Fibroblast of skin of left quadriceps (primary cell): ENCODE results near the gene SLC2A10.

Experiments
- DNase-seq, 2 experiments: peaks; one replicate each; pipeline ENCODE4 v3.0.0-alpha.2; 2013; ENCODE audit warnings: low read depth in 2 of 2

SLC2A10 gene

DNA sequence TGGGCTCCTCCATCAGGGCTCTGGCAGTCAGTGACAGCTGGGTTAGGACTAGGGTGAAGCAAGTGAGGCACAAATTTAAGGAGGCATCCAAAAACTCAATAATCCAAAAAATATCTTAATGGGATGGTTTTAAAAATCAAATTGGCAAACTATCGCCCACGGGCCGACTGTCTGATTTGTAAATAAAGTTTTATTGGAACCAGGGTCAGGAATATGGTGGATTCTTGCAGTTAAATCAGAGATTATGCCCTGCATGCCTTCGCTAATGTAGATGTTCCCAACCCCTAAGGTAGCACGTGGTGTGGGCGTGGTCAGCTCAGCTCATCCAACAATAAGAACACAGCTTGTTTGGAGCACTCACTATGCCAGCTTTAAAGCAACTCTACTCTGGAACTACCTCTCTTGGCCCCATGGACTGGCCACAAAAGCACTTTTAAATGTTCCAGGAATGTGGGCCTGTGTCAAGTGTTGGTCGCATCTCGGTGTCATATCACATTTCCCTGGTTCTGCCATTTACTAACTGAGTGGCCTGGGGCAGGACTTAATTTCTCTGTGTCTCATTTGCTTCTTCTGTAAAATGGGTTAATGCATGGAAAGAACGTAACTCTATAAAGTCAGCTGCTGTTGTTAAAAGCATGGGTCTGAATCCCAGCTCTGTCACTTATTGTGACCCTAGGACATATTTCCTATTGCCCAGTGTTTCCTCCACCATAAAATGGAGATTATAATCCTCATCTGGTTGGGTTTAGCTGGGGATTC is 27.2 kb upstream of the SLC2A10 start:
- DNase-seq = no peak

- no peak for DNase-seq
These were observed 26.3 kb upstream of the SLC2A10 start for GRCh38 chr20:46683011-46683667.

DNA sequence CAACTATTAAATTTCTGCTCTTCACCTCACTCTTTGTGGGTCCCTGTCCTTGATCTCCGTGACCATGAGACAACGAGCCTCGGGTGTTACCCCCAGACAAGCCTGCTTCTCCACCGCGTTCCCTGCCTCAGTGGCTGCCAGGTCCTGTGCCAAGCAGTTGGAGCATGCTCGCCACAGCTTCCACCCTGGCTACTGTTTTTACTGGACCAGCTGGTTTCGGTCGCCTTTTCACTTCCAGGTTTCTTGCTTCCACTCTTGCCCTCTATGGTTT is 25.8 kb upstream of the SLC2A10 start:
- DNase-seq = no peak

- peak in 1 of 2 experiments; percentile 53 for DNase-seq
These were observed 25.3 kb upstream of the SLC2A10 start for GRCh38 chr20:46683939-46684750.

DNA sequence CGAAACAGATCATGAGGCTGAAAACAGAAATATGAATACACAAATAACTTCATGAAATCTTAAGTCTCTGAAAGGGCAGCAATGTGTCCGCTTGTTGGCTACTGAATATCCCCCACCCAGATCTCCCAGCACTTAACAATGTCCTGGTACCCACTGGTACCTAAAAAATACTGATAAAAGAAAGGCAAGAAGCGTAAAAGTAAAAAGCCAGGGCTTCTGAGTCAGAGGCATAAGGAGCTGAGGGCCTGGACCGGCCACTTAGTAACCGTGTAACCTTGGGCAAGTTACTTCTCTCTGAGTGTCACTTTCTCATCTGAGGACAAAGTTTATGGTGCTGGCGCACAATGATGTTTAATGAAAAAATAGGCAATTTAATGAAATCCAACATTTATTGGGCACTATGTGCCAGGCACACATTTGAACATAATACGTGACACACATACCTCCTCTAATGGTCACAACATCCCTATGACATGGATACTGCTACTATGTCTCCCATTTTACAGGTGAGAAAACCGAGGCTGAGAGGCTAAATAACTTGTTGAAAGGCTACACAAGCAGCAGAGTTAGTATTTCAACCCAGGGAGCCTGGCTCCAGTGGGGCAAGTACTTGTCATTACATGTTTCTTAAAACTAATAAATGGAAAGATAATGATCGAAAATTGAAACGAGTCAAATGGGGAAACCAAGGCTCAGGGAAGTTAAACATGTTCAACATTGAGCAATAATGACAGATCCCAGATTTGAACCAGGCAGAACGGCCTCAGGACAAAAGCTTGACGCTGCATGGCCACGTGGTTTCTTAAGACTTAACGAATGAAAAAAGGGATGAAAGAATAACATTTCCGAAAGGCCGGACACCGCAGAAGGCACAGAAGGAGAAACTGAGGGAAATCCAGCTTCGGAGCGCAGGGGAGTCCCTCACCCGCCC is 21.0 kb upstream of the SLC2A10 start:
- no peak for DNase-seq

- DNase-seq = peak; percentile 100
These were observed 20.2 kb upstream of the SLC2A10 start, which contains the start of gene TP53RK for GRCh38 chr20:46689082-46689753. Gene TP53RK (minus strand): TSS chr20:46689444. CDS start chr20:46689414, 30 bp downstream.

DNA sequence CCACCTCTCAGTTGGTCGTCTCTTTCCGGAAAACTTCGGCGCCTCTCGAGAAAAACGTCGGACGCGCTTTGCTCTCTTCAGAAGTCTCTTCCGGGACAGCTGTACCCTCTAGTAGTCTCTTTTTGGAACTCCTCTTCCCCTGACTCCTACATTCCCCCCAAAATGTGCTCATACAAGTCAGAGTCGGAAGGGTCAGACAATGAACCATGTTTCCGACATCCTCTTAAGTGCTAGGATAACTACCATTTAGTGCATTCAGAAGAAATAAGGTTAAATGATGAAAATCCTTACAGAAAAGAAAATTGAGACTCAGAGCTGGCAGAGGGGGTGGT is 19.7 kb upstream of the SLC2A10 start:
- DNase-seq = no peak

DNA sequence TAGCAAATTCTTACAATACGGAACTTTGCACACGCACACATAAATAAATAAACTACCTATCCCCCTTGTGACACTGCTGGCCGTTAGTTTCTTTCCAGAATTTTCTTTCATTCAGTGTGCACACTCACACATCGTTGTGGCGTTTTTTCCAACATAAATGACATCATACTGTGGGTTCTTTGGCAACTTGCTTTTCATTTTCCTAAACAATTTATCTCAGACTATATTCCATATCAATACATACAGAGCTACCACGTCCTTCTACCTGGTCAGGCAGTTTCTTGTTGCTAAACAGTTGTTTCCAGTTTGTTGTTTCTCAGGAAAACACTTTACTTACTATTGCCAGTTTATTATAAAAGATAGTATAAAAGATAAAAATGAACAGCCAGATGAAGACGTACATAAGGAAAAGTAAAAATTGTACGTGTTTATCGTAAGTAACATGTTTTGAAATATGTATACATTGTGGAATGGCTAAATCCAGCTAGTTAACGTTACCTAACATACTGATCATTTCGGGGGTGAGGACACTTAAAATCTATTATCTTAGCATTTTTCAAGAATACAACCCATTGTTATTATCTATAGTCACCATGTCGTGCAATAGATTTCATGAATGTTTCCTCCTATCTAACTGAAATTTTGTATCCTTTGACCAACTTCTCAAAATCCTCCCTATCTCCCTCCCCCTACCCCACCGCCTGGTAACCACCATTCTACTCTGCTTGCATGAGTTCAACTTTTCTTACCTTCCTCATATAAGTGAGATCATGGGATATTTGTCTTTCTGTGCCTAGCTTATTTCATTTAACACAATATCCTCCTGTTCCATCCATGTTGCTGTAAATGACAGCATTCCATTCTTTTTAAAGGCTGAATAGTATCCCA is 19.0 kb upstream of the SLC2A10 start:
- DNase-seq = no peak

DNA sequence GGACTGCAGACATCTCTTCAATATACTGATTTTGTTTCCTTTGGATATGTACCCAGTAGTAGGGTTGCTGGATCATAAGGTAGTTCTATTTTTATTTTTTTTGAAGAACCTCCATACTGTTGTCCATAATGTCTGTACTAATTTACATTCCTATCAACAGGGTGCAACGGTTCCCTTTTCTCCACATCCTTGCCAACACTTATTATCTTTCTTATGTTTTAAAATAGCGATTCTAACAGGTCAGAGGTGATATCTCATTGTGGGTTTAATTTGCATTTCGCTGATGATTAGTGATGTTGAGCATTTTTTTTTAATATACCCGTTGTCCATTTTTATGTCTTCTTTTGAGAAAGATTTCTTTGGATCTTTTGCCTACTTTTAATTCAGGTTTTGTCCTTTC is 18.3 kb upstream of the SLC2A10 start:
- no peak for DNase-seq

DNA sequence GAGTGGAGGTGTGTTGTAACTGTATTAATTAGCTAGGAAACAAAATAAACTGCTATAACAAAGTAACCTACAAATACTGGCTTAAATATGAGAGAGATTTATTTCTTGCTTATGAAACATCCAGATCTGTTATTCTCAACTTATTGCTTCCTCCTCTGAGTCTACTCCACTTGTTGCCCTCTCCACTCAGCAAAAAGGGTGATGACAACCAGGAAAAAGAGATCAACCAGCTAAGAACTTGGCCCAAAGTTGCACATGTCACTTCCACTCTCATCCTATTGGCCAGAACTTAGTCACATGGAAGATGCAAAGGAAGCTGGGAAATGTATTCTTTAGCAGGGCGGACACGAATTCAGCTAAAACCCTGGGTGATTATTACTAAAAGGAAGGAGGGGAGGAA is 15.0 kb upstream of the SLC2A10 start:
- no peak for DNase-seq

- no peak for DNase-seq
These were observed 13.6 kb upstream of the SLC2A10 start for GRCh38 chr20:46695892-46696291.

GRCh38 chr20:46696791-46697279 is 12.6 kb upstream of the SLC2A10 start:
- no peak for DNase-seq

- no peak for DNase-seq
These were observed 10.7 kb upstream of the SLC2A10 start for GRCh38 chr20:46698788-46699187.

- DNase-seq = no peak
These were observed 9.6 kb upstream of the SLC2A10 start for GRCh38 chr20:46699651-46700359.

GRCh38 chr20:46700481-46700880 is 9.0 kb upstream of the SLC2A10 start:
- DNase-seq = no peak

DNA sequence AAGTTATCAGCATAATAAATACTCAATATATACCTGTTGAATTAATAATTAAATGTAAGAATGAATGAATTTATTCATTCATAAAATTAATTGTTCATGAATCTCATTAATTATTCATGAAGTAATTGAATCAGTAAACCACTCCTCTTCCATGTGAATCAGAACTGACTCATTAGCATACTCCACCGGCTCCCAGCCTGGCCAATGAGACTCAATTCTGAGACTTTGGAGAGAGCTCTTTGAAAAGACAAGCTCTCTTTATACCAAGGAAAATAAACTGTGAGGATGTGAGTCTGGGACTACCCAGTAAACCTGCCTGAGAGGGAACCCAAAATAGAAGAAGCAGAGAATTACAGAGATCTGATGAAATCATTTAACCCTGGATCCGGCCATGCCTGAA is 8.4 kb upstream of the SLC2A10 start:
- no peak for DNase-seq

DNA sequence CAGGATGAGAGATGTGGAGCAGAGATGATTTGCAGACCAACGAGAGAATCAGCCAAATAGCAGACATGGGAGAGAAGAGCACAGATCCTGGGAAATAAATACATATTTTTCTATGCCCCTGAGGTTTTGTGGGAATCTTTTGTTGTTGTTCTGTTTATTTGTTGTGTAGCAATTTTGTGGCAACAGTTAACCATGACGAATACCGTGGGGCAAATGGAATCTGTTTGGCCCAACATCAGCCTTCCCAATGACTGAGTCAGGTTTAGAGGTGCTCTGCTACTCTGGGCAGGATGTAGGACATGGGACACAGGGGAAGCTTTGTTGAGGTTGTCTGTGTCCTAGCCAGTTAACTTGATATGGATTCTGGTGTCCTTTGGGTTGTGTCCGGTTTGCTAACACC is 7.9 kb upstream of the SLC2A10 start:
- DNase-seq = no peak

- no peak for DNase-seq
These were observed 7.5 kb upstream of the SLC2A10 start for GRCh38 chr20:46701986-46702385.

DNA sequence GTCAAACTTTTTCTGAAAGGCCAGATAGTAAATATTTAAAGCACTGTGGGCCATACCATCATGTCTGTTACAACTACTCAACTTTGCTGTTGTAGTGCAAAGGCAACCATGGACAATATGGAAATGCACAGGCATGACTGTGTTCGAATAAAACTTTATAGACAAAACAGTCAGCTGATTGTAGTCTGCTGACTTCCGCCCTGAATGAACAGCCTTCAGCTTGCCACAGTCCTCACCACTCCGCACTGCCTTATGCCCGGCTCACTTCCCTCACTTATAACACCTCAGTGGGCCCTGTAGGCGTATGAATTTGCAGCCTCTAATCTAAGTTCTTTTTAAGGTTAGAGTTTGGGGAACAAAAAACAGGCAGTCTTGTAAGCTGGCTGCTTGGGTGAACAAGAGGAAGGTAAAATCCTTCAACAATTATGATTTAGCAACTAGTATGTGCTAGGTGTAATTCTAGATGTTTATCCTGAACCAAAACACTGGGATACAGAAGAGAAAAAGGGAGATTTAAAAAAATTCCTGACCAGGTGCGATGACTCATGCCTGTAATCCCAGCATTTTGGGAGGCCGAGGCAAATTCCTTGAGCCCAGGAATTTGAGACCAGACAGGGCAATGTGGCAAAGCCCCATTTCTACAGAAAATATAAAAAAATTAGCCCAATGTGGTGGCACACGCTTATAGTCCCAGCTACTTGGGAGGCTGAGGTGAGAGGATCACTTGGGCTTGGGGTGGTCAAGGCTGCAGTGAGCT is 6.8 kb upstream of the SLC2A10 start:
- DNase-seq = no peak
